ENCODE measurements around the gene TTC7B. TPM values are rescaled to one million over a fixed set of nuclear protein-coding genes. Genes with fewer than 3 reads are reported as not detected.
"Not testable (repeated sequence)": the region's sequence is repeated elsewhere in the genome, so short reads cannot be mapped to it uniquely, and the experiment has no call there.

Gene TTC7B
- total and polyA plus RNA-seq, 4 donors, result 23.1 to 85.0 (median 54.6) TPM

GRCh38 chr14:90831821-90832220 is 15.6 kb upstream of the TTC7B start:
- no peak overlapping the region for H3K4me3 ChIP-seq (ENCODE audit: low read depth, low read length)
- H3K4me1 ChIP-seq (ENCODE audit: control insufficient read depth, insufficient read depth, low read length), result peaks cover 12% of the 10 kb centered on the region
- WGBS (ENCODE audit: insufficient coverage), result 85% methylated on average over 4 of the region's 10 CpGs
- no peak for DNase-seq (ENCODE audit: low read depth in 4 of 6, low spot score in 6 of 6)
- H3K27me3 ChIP-seq (ENCODE audit: control insufficient read depth, insufficient read depth, low read length), result no peaks in the 10 kb centered on the region
- H3K36me3 ChIP-seq (ENCODE audit: control insufficient read depth, insufficient read depth, low read length), result no peaks in the 10 kb centered on the region
- H3K27ac ChIP-seq (ENCODE audit: low read depth, low read length), result no peak overlapping the region
- no peaks in the 10 kb centered on the region for H3K9me3 ChIP-seq (ENCODE audit: control insufficient read depth, insufficient read depth, low read length)

GRCh38 chr14:90830931-90831701 is 14.9 kb upstream of the TTC7B start:
- H3K4me1 ChIP-seq (ENCODE audit: control insufficient read depth, insufficient read depth, low read length), result peaks cover 12% of the 10 kb centered on the region
- no peak overlapping the region for H3K27ac ChIP-seq (ENCODE audit: low read depth, low read length)
- WGBS (ENCODE audit: insufficient coverage), result 87% methylated on average over 20 of the region's 26 CpGs
- no peaks in the 10 kb centered on the region for H3K9me3 ChIP-seq (ENCODE audit: control insufficient read depth, insufficient read depth, low read length)
- H3K36me3 ChIP-seq (ENCODE audit: control insufficient read depth, insufficient read depth, low read length), result no peaks in the 10 kb centered on the region
- no peaks in the 10 kb centered on the region for H3K27me3 ChIP-seq (ENCODE audit: control insufficient read depth, insufficient read depth, low read length)
- H3K4me3 ChIP-seq (ENCODE audit: low read depth, low read length), result no peak overlapping the region
- no peak for DNase-seq (ENCODE audit: low read depth in 4 of 6, low spot score in 6 of 6)

- no peak for DNase-seq (ENCODE audit: low read depth in 4 of 6, low spot score in 6 of 6)
- Histone ChIP-seq H3K4me1 (ENCODE audit: control insufficient read depth, insufficient read depth, low read length) (peaks cover 12% of the 10 kb centered on the region), H3K27ac (ENCODE audit: low read depth, low read length) (no peak overlapping the region), H3K4me3 (ENCODE audit: low read depth, low read length) (no peak overlapping the region), H3K36me3 (ENCODE audit: control insufficient read depth, insufficient read depth, low read length) (no peaks in the 10 kb centered on the region), H3K9me3 (ENCODE audit: control insufficient read depth, insufficient read depth, low read length) (no peaks in the 10 kb centered on the region), H3K27me3 (ENCODE audit: control insufficient read depth, insufficient read depth, low read length) (no peaks in the 10 kb centered on the region)
- 87% methylated on average over 4 of the region's 4 CpGs for whole genome bisulfite sequencing (ENCODE audit: insufficient coverage)
Observed at GRCh38 chr14:90829677-90830076, 13.4 kb upstream of the TTC7B start.

GRCh38 chr14:90828642-90829487 is 12.6 kb upstream of the TTC7B start:
- H3K27me3 ChIP-seq (ENCODE audit: control insufficient read depth, insufficient read depth, low read length), result no peaks in the 10 kb centered on the region
- peak overlapping the region; percentile 45 for H3K4me3 ChIP-seq (ENCODE audit: low read depth, low read length)
- H3K9me3 ChIP-seq (ENCODE audit: control insufficient read depth, insufficient read depth, low read length), result no peaks in the 10 kb centered on the region
- DNase-seq (ENCODE audit: low read depth in 4 of 6, low spot score in 6 of 6), result peak in 1 of 6 donors; percentile 18
- WGBS (ENCODE audit: insufficient coverage), result 81% methylated on average over 16 of the region's 17 CpGs
- peaks cover 12% of the 10 kb centered on the region for H3K4me1 ChIP-seq (ENCODE audit: control insufficient read depth, insufficient read depth, low read length)
- H3K36me3 ChIP-seq (ENCODE audit: control insufficient read depth, insufficient read depth, low read length), result no peaks in the 10 kb centered on the region
- H3K27ac ChIP-seq (ENCODE audit: low read depth, low read length), result peak overlapping the region; percentile 68

GRCh38 chr14:90827919-90828610 is 11.8 kb upstream of the TTC7B start:
- under 1% methylated on average over 37 of the region's 42 CpGs for WGBS (ENCODE audit: insufficient coverage)
- H3K27ac ChIP-seq (ENCODE audit: low read depth, low read length), result peak overlapping the region; percentile 68

GRCh38 chr14:90823542-90823941 is 7.3 kb upstream of the TTC7B start:
- not testable (repeated sequence) for H3K27ac ChIP-seq (ENCODE audit: low read depth, low read length); H3K4me3 ChIP-seq (ENCODE audit: low read depth, low read length); H3K9me3 ChIP-seq (ENCODE audit: control insufficient read depth, insufficient read depth, low read length); H3K27me3 ChIP-seq (ENCODE audit: control insufficient read depth, insufficient read depth, low read length); H3K36me3 ChIP-seq (ENCODE audit: control insufficient read depth, insufficient read depth, low read length); H3K4me1 ChIP-seq (ENCODE audit: control insufficient read depth, insufficient read depth, low read length); DNase-seq (ENCODE audit: low read depth in 4 of 6, low spot score in 6 of 6)
- 85% methylated on average over 2 of the region's 4 CpGs for WGBS (ENCODE audit: insufficient coverage)

More at GRCh38 chr14:90827919-90828610, 11.8 kb upstream of the TTC7B start:
- DNase-seq (ENCODE audit: low read depth in 4 of 6, low spot score in 6 of 6), result peak; percentile 65 to 98 (median 86)
- no peaks in the 10 kb centered on the region for H3K36me3 ChIP-seq (ENCODE audit: control insufficient read depth, insufficient read depth, low read length)
- H3K4me3 ChIP-seq (ENCODE audit: low read depth, low read length), result peak overlapping the region; percentile 45
- peaks cover 12% of the 10 kb centered on the region for H3K4me1 ChIP-seq (ENCODE audit: control insufficient read depth, insufficient read depth, low read length)
- no peaks in the 10 kb centered on the region for H3K27me3 ChIP-seq (ENCODE audit: control insufficient read depth, insufficient read depth, low read length)
- H3K9me3 ChIP-seq (ENCODE audit: control insufficient read depth, insufficient read depth, low read length), result no peaks in the 10 kb centered on the region

- DNase-seq (ENCODE audit: low read depth in 4 of 6, low spot score in 6 of 6), result no peak
- peaks cover 5% of the 10 kb centered on the region for H3K4me1 ChIP-seq (ENCODE audit: control insufficient read depth, insufficient read depth, low read length)
- no peaks in the 10 kb centered on the region for H3K36me3 ChIP-seq (ENCODE audit: control insufficient read depth, insufficient read depth, low read length)
- WGBS (ENCODE audit: insufficient coverage), result 45% methylated on average over 5 of the region's 11 CpGs
- H3K27me3 ChIP-seq (ENCODE audit: control insufficient read depth, insufficient read depth, low read length), result no peaks in the 10 kb centered on the region
- no peaks in the 10 kb centered on the region for H3K9me3 ChIP-seq (ENCODE audit: control insufficient read depth, insufficient read depth, low read length)
- no peak overlapping the region for H3K27ac ChIP-seq (ENCODE audit: low read depth, low read length)
- H3K4me3 ChIP-seq (ENCODE audit: low read depth, low read length), result no peak overlapping the region
Observed at GRCh38 chr14:90820958-90821357, 4.7 kb upstream of the TTC7B start.

- Histone ChIP-seq H3K36me3 (ENCODE audit: control insufficient read depth, insufficient read depth, low read length) (no peaks in the 10 kb centered on the region), H3K27ac (ENCODE audit: low read depth, low read length) (no peak overlapping the region), H3K4me1 (ENCODE audit: control insufficient read depth, insufficient read depth, low read length) (peaks cover 12% of the 10 kb centered on the region), H3K27me3 (ENCODE audit: control insufficient read depth, insufficient read depth, low read length) (no peaks in the 10 kb centered on the region), H3K4me3 (ENCODE audit: low read depth, low read length) (no peak overlapping the region), H3K9me3 (ENCODE audit: control insufficient read depth, insufficient read depth, low read length) (no peaks in the 10 kb centered on the region)
- DNase-seq (ENCODE audit: low read depth in 4 of 6, low spot score in 6 of 6), result no peak
- WGBS (ENCODE audit: insufficient coverage), result 85% methylated on average over 4 of the region's 5 CpGs
Observed at GRCh38 chr14:90819734-90820393, 3.6 kb upstream of the TTC7B start.

GRCh38 chr14:90818715-90819114 is 2.5 kb upstream of the TTC7B start:
- Histone ChIP-seq H3K4me1 (ENCODE audit: control insufficient read depth, insufficient read depth, low read length) (peaks cover 22% of the 10 kb centered on the region), H3K36me3 (ENCODE audit: control insufficient read depth, insufficient read depth, low read length) (no peaks in the 10 kb centered on the region), H3K9me3 (ENCODE audit: control insufficient read depth, insufficient read depth, low read length) (no peaks in the 10 kb centered on the region), H3K4me3 (ENCODE audit: low read depth, low read length) (no peak overlapping the region), H3K27me3 (ENCODE audit: control insufficient read depth, insufficient read depth, low read length) (no peaks in the 10 kb centered on the region), H3K27ac (ENCODE audit: low read depth, low read length) (no peak overlapping the region)
- no peak for DNase-seq (ENCODE audit: low read depth in 4 of 6, low spot score in 6 of 6)
- 88% methylated on average over 2 of the region's 3 CpGs for WGBS (ENCODE audit: insufficient coverage)
